ENCODE measurements around the gene SH2B3. TPM values are rescaled to one million over a fixed set of nuclear protein-coding genes. Genes with fewer than 3 reads are reported as not detected.

SH2B3 gene
- total RNA-seq, 1 donor from 2014 or later, result 43.7 TPM

GRCh38 chr12:111435661-111436201, 30.0 kb downstream of the SH2B3 start:
- ATAC-seq, result no peak
- intact Hi-C loops (cut with DNase I), result no loop called here

GRCh38 chr12:111436266-111436665, 30.5 kb downstream of the SH2B3 start:
- no peak for ATAC-seq
- intact Hi-C loops (cut with DNase I), result no loop called here
- no peak for DNase-seq (ENCODE audit: missing footprints)

More at GRCh38 chr12:111435661-111436201, 30.0 kb downstream of the SH2B3 start:
- no peak for DNase-seq (ENCODE audit: missing footprints)

DNA sequence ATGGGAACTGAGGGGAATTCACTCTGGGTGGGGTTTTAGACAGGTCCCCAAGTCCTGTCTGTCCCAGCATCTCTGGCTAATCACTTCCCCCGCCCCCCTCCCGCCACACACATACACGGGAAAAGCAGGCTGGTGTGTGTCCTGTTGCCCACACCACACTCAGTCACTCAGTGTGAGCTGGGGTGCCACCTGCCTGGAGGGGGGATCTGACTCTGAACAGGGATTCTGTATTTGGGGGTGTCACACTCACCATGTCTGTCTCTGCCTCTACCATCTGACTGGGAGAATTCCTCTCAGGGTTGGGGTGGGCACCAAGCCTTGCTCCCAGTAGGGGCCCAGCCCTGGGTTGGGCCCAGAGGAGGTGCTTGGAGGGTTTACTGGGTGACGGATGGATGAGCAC, 31.1 kb downstream of the SH2B3 start:
- intact Hi-C loops (cut with DNase I), result no loop called here
- ATAC-seq (no peak), DNase-seq (ENCODE audit: missing footprints) (no peak)

GRCh38 chr12:111437816-111438454, 32.2 kb downstream of the SH2B3 start:
- DNase-seq (ENCODE audit: missing footprints) (no peak), ATAC-seq (no peak)
- intact Hi-C loops (cut with DNase I), result no loop called here

DNA sequence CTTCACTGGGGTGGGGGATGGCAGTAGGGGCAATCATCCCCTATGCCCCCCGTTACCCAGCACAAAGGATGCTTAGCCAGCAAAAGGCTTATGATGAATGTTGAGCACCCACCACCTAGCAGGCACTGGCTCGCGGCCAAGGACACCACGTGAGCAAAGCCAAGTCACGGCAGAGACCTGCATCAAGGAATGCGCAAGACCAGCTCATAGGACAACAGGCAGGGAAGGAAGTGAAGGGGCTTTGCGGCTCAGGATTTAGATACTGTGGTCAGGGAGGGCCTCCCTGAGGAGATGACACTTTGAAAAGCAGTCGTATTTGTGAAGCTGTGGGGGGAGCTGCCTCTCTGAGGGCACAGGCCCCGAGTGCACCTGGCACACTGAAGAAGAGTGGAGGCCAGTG, 32.8 kb downstream of the SH2B3 start:
- no peak for ATAC-seq
- DNase-seq (ENCODE audit: missing footprints), result no peak

GRCh38 chr12:111439657-111440151, 34.0 kb downstream of the SH2B3 start:
- intact Hi-C loops (cut with DNase I), result no loop called here
- no peak for DNase-seq (ENCODE audit: missing footprints)
- no peak for ATAC-seq

More for the DNA sequence above, 32.8 kb downstream of the SH2B3 start:
- intact Hi-C loops (cut with DNase I), result no loop called here

- ATAC-seq (no peak), DNase-seq (ENCODE audit: missing footprints) (no peak)
- intact Hi-C loops (cut with DNase I), result no loop called here
Observed at GRCh38 chr12:111440152-111440551, 34.4 kb downstream of the SH2B3 start.

- intact Hi-C loops (cut with DNase I), result no loop called here
- ATAC-seq, result no peak
- no peak for DNase-seq (ENCODE audit: missing footprints)
Observed at GRCh38 chr12:111440631-111441030, 34.9 kb downstream of the SH2B3 start.

- intact Hi-C loops (cut with DNase I), result no loop called here
- ATAC-seq, result no peak
- no peak for DNase-seq (ENCODE audit: missing footprints)
Observed at GRCh38 chr12:111441107-111441928, 35.6 kb downstream of the SH2B3 start.

DNA sequence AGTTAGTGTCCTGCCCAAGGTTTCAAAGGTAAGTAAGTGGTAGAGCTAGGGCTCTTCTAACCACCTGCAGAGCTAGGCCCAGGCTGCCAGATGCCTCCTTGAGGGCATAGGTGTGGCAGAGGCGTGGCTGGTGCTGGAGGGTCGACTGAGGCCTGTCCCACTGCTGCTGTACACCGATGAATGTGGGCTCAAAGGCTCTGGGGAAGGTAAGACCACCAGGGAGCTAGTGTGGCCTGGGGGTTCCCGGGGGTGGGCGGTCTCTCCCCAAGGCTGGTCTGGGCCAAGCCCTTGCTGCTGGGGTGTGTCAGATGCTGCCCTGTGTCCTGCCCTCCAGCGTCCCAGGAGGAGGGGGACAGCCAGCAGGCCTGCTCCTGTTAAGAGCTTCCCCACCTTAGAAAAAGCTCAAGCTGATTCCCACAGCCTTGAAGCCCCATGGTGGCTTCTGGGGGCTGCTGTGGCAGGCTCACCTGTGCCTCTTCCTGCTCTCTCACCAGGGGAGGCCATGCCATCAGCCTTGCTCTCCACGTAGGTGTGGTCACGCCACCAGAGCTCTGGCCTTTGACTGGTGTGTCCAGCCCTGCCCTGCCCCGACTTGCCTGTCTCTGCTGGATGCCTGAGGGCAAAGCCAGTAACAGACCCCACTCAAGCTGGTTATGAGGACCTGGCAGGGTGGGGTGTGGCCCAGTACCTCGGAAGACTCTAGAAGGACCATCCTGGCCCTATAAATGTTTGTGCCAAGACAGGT, 36.8 kb downstream of the SH2B3 start:
- intact Hi-C loops (cut with DNase I), result no loop called here
- no peak for DNase-seq (ENCODE audit: missing footprints)
- no peak for ATAC-seq

GRCh38 chr12:111443086-111443485, 37.4 kb downstream of the SH2B3 start:
- DNase-seq (ENCODE audit: missing footprints), result no peak
- no peak for ATAC-seq
- intact Hi-C loops (cut with DNase I), result no loop called here

DNA sequence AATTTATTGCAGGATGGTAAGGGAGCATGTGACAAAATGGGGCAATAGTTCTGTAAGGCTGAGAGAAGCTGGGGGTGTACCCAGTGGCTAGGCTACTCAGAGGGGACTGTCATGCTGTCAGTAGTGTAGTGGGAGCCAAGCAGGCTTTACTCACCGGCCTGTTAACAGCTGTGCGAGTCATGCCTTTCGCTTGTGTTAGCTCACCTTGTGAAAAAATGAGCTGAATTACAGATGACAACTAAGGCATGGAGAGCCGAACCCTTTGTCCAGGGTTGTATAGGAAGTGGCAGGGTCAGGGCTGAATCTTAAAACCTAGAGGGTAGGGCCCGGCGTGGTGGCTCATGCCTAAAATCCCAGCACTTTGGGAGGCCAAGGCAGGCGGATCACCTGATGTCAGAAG, 37.9 kb downstream of the SH2B3 start:
- no peak for ATAC-seq
- no peak for DNase-seq (ENCODE audit: missing footprints)
- intact Hi-C loops (cut with DNase I), result no loop called here

DNA sequence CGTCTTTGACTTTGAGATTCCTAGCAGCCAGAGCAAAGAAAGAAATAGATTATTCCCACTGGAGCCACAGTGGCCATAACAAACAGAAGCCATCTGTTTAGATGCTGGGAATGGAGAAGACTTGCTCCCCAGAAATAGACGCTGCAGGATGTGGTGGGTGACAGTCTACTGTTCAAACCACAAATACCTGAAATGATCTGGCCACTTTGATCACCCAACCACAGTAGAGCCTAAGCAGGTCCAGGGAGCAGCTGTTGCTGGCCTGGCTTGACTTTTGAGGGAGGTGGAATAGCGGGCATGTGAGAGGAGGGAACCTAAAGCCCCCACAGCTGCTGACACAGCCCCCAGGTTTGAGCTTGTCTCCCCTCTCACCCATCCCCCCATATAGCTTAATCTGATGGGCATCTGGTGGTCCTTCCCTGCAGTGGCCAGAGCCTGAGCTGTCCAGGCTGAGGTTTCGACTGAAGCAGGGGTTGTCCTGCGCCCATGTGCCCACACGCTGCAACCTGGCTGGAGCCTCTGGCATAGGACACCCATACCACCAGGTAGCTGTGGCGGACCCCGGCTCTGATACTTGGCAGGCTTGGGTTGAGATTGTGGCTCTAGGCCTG, 38.7 kb downstream of the SH2B3 start:
- intact Hi-C loops (cut with DNase I), result no loop called here
- DNase-seq (ENCODE audit: missing footprints), result no peak
- ATAC-seq, result peak; percentile 3

GRCh38 chr12:111444925-111445725, 39.4 kb downstream of the SH2B3 start:
- peak; percentile 75 for ATAC-seq
- intact Hi-C loops (cut with DNase I), result no loop called here
- DNase-seq (ENCODE audit: missing footprints), result peak; percentile 86

DNA sequence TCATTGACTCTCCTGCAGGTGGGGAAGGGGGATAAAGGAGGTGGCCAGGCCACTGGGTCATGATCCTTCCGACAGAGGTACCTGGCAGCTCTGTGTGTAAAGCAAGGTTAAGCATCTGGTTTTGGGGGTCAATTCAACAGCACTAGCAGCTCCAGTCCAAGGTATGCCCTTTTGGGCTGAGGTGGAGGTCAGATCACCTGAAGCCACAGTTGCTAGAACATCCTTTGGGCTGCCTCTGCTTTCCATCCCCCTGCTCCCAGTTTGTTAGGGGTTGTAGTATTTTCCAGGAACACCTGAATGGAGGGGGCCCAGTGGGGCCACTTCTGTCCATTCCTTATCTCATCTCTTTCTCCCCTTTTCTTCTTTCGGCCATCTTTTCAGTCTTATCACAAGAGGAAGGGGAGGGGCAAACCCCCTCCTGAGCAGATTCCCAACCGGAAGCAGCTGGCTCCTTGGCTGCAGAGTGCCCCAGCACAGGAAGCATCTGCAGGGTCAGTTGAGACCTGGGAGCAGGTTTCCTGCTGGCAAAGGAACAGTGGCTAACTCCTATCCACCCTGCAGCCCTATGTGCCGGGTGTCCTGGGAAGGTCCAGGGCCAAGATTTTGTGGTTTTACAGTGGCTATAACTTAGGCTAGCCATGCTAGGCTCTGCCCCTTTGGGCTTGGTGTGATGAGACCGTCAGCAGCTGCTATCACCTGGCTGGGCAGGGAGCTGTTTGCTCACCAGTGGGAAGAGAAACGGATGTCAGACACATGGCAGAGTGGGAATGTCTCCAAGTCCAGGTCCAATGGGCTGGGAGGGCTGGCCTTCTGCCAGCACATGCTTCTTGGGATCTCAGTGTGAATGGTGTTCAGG, 40.2 kb downstream of the SH2B3 start:
- ATAC-seq (no peak), DNase-seq (ENCODE audit: missing footprints) (peak; percentile 62)
- intact Hi-C loops (cut with DNase I), result no loop called here

GRCh38 chr12:111446631-111447570, 41.2 kb downstream of the SH2B3 start:
- intact Hi-C loops (cut with DNase I), result no loop called here
- no peak for ATAC-seq
- peak; percentile 39 for DNase-seq (ENCODE audit: missing footprints)

Data from Right ventricle myocardium inferior (tissue), 1 donor.